HepG2 (cell line): ENCODE measurements around the gene UNC79. TPM values are rescaled to one million over a fixed set of nuclear protein-coding genes. Genes with fewer than 3 reads are reported as not detected.

Experiments used
- ATAC-seq: fragments of 200-7000 bp; cut with Tn5 transposase; 3 replicates; pipeline ENCODE4 v1.9.1; 2020; ENCODE audit warnings: mild to moderate bottlenecking, moderate library complexity
- BruUV-seq: library from RNA; stranded (reverse); fragments of 400-500 nt; replicated peaks from 2 replicates; lab custom pipeline; 2021; lab: Mats Ljungman, UMichigan
- CTCF ChIA-PET: fragments of 300-600 bp; formaldehyde crosslinking; extraction: SDS; loops from one replicate; lab custom pipeline; 2021; ENCODE audit warnings: low total read pairs, inconsistent platforms, low intra/inter-chr PET ratio; lab: Yijun Ruan, JAX
- POLR2A ChIA-PET: fragments of 350-600 bp; sonication (Branson Sonifier 250); formaldehyde crosslinking; loops from one replicate; lab custom pipeline; 2020; ENCODE audit warnings: antibody characterized with exemption, inconsistent platforms; lab: Yijun Ruan, JAX
- DNase-seq: peaks from one replicate; pipeline ENCODE4 v3.0.0-alpha.2; 2015; ENCODE audit warnings: low spot score
- FAIRE-seq: peaks from 3 replicates; lab custom pipeline; 2011; peaks lifted over from hg19 to GRCh38; lab: Jason Lieb, UNC
- H2AFZ ChIP-seq: one replicate; pipeline ENCODE4 v1.6.1; 2011; ENCODE audit warnings: low read length, inconsistent platforms
- H3K27ac ChIP-seq: fragments of 300-600 bp; 3 replicates; pipeline ENCODE4 v1.8.0; 2011; ENCODE audit warnings: mixed run types, mild to moderate bottlenecking, mixed read lengths, low read length, inconsistent platforms; ENCODE audit not compliant: insufficient read depth; ENCODE audit errors: extremely low read length
- H3K27me3 ChIP-seq, 2 experiments: fragments of 200-600 bp in 1 of 2; 2 replicates in 1 of 2; 3 replicates in 1 of 2; pipeline versions ENCODE4 v1.6.0 to v1.8.0; 2011; ENCODE audit warnings: low read length in 2 of 2, mild to moderate bottlenecking in 2 of 2, moderate library complexity in 2 of 2, inconsistent platforms in 1 of 2; ENCODE audit not compliant: insufficient read depth in 2 of 2, control insufficient read depth in 1 of 2
- H3K36me3 ChIP-seq, 2 experiments: fragments of 200-600 bp in 1 of 2; replicated peaks in 1 of 2; 2 replicates in 1 of 2; 3 replicates in 1 of 2; pipeline versions ENCODE4 v1.5.1 to v1.8.0; 2011; ENCODE audit warnings: low read length in 2 of 2, inconsistent platforms in 1 of 2; ENCODE audit not compliant: insufficient read depth in 2 of 2, control insufficient read depth in 1 of 2
- H3K4me1 ChIP-seq: 2 replicates; pipeline ENCODE4 v1.5.1; 2012; ENCODE audit warnings: low read length, inconsistent platforms; ENCODE audit not compliant: insufficient read depth
- H3K4me2 ChIP-seq: 2 replicates; pipeline ENCODE4 v1.6.0; 2011; ENCODE audit warnings: low read depth, low read length, inconsistent platforms
- H3K4me3 ChIP-seq, 3 experiments: fragments of 200-600 bp in 1 of 3; sonication (generic), shearing (Covaris generic) in 1 of 3; replicated peaks in 1 of 3; 2 replicates each; pipeline ENCODE4 v1.5.1; 2011 to 2016; ENCODE audit warnings: low read length in 3 of 3, inconsistent platforms in 2 of 3, low read depth in 2 of 3, mild to moderate bottlenecking in 2 of 3, control low read depth in 1 of 3, mixed read lengths in 1 of 3; ENCODE audit not compliant: insufficient read depth in 1 of 3
- H3K79me2 ChIP-seq: one replicate; pipeline ENCODE4 v1.6.1; 2011; ENCODE audit warnings: low read length, inconsistent platforms; ENCODE audit not compliant: insufficient read depth
- H3K9ac ChIP-seq: 2 replicates; pipeline ENCODE4 v1.6.0; 2011; ENCODE audit warnings: mild to moderate bottlenecking, low read depth, low read length, inconsistent platforms; ENCODE audit not compliant: insufficient read depth
- H3K9me3 ChIP-seq: 2 replicates; pipeline ENCODE4 v1.5.1; 2012; ENCODE audit warnings: mild to moderate bottlenecking, low read length
- H4K20me1 ChIP-seq: 2 replicates; pipeline ENCODE4 v1.6.0; 2011; ENCODE audit warnings: inconsistent platforms, mild to moderate bottlenecking, low read length, moderate library complexity; ENCODE audit not compliant: insufficient read depth
- HOXA5 ChIP-seq: sonication (generic); formaldehyde crosslinking; IDR thresholded peaks from 2 replicates; pipeline ENCODE4 v1.4.0; 2020; ENCODE audit warnings: missing genetic modification reagents
- RFXAP ChIP-seq: sonication (generic); formaldehyde crosslinking; IDR thresholded peaks from 2 replicates; pipeline ENCODE4 v1.4.0; 2020; ENCODE audit warnings: missing genetic modification reagents, borderline replicate concordance
- USF2 ChIP-seq, 2 experiments: sonication (generic) in 1 of 2; formaldehyde crosslinking in 1 of 2; IDR thresholded peaks; 2 replicates each; pipeline versions ENCODE4 v1.5.1 to v1.6.1; 2011 to 2020; ENCODE audit warnings: borderline replicate concordance in 1 of 2, low read depth in 1 of 2, low read length in 1 of 2, mild to moderate bottlenecking in 1 of 2, missing genetic modification reagents in 1 of 2, moderate library complexity in 1 of 2
- ZNF570 ChIP-seq: sonication (generic); formaldehyde crosslinking; IDR thresholded peaks from 2 replicates; pipeline ENCODE4 v1.4.0; 2020; ENCODE audit warnings: mild to moderate bottlenecking, missing genetic modification reagents, borderline replicate concordance
- ZNF740 ChIP-seq: sonication (generic); formaldehyde crosslinking; IDR thresholded peaks from 2 replicates; pipeline ENCODE4 v1.4.0; 2020; ENCODE audit warnings: missing genetic modification reagents
- WGBS: methylation state at CpG from one replicate; pipeline ENCODE4 v1.1.6; 2017; ENCODE audit warnings: low lambda C conversion rate; 5-methylcytosine and 5-hydroxymethylcytosine counted together
- in situ Hi-C: cut with HindIII; loops from 2 replicates; pipeline ENCODE4 v1.10.0; 2017; ENCODE audit warnings: low pct_unique_long_range_greater_than_20kb; ENCODE audit not compliant: extremely low pct_ligation_motif_present
- intact Hi-C: fragments of 100-400 bp; cut with micrococcal nuclease; formaldehyde crosslinking; loops from one replicate; pipeline ENCODE4 v1.10.0; 2022; ENCODE audit not compliant: unreplicated experiment
- polyA plus RNA-seq, 8 experiments: library from polyadenylated mRNA; depleted of rRNA in 3 of 8; stranded (reverse) in 7 of 8; unstranded in 1 of 8; fragments of >200 nt; fragmentation: Illumina TruSeq in 4 of 8; extraction: Trizol in 4 of 8; gene quantifications; 2 replicates each; pipeline versions ENCODE4 v1.2.1 to v1.2.3, GENCODE V29; 2011 to 2016; ENCODE audit warnings: low read depth in 4 of 8, missing spikeins in 1 of 8, mixed read lengths in 1 of 8; ENCODE audit not compliant: insufficient read depth in 1 of 8
- total RNA-seq, 5 experiments: library from RNA; depleted of rRNA; stranded (reverse); fragments of >200 nt; fragmentation: Illumina TruSeq; extraction: Trizol; gene quantifications; 2 replicates each; pipeline ENCODE4 v1.2.3, GENCODE V29; 2016; ENCODE audit warnings: low read depth in 1 of 5

The UNC79 gene
- total and polyA plus RNA-seq, 2 of the 13 experiments (the other 11 are each of a cell fraction or from before 2014, with no cell fraction given) = under 0.01 TPM; not detected in 1

GRCh38 chr14:93723001-93723400 is 292.3 kb downstream of the UNC79 start:
- no peak overlapping the region for H3K4me3 ChIP-seq
- POLR2A ChIA-PET = no interaction called here
- no peaks in the 10 kb centered on the region for H3K79me2 ChIP-seq
- no peaks in the 10 kb centered on the region for H3K27me3 ChIP-seq
- TF ChIP-seq ZNF740 (CRISPR knock-in tag) = no peak
- TF ChIP-seq USF2 (IDR thresholded peaks at IDR 0.05; ENCODE audit: low read depth, low read length) = no peak
- TF ChIP-seq USF2 (CRISPR knock-in tag; IDR thresholded peaks at IDR 0.05; ENCODE audit: borderline replicate concordance) = no peak
- no peak for TF ChIP-seq ZNF570
- no peak for TF ChIP-seq HOXA5 (CRISPR knock-in tag)
- TF ChIP-seq RFXAP (CRISPR knock-in tag) = no peak
- intact Hi-C loops (no loop called here), in situ Hi-C loops (no loop called here)
- no peak for DNase-seq
- H3K4me2 ChIP-seq = no peak overlapping the region
- ATAC-seq = no peak
- H3K4me1 ChIP-seq = no peaks in the 10 kb centered on the region
- H3K9me3 ChIP-seq = no peaks in the 10 kb centered on the region
- no peak overlapping the region for H3K27ac ChIP-seq
- H3K9ac ChIP-seq = no peak overlapping the region
- H4K20me1 ChIP-seq = no peaks in the 10 kb centered on the region
- no peaks in the 10 kb centered on the region for H3K36me3 ChIP-seq
- CTCF ChIA-PET = no interaction called here
- no TSS peak for BruUV-seq
- FAIRE-seq = no peak
- no peak overlapping the region for H2AFZ ChIP-seq
- WGBS = 70% methylated on average over 2 of the region's 4 CpGs
